ENCODE results near the gene MSH3.
"Not testable (repeated sequence)": the region's sequence is repeated elsewhere in the genome, so short reads cannot be mapped to it uniquely, and the experiment has no call there.

Gene MSH3

DNA sequence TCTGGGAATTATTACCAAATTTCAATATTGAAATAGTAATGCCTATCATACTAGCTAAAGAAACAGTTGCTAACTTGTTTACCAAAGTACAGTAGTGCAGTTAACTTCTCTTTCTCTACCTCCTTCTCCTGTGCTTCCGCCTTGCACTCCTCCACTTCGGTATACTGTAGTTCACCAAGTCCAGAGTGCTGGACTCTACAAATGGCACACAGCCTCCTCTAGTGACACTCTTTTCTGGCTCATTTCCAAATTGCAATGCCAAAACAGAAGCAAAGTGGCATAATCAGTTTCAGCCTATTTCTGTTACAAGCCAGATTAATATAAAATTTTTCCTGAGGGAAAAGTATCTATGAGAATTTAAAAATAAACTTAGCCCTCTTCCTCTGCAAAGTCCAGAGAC is 219.7 kb downstream of the MSH3 start:
- H3K4me2 ChIP-seq (ENCODE audit: low read length) = no peak overlapping the region
- H3K9me2 ChIP-seq (replicated peaks; ENCODE audit: control insufficient read depth, low read length) = no peaks in the 10 kb centered on the region
- no peaks in the 10 kb centered on the region for H4K20me1 ChIP-seq (ENCODE audit: control insufficient read depth, insufficient read depth, low read depth, low read length)
- H3K27me3 ChIP-seq (ENCODE audit: control insufficient read depth, low read length) = no peaks in the 10 kb centered on the region
- H3K4me3 ChIP-seq (ENCODE audit: low read length) = no peak overlapping the region
- no peak for TF ChIP-seq EZH2phosphoT487 (IDR thresholded peaks at IDR 0.05; ENCODE audit: borderline replicate concordance, low read length)
- TF ChIP-seq, protein P1, sequence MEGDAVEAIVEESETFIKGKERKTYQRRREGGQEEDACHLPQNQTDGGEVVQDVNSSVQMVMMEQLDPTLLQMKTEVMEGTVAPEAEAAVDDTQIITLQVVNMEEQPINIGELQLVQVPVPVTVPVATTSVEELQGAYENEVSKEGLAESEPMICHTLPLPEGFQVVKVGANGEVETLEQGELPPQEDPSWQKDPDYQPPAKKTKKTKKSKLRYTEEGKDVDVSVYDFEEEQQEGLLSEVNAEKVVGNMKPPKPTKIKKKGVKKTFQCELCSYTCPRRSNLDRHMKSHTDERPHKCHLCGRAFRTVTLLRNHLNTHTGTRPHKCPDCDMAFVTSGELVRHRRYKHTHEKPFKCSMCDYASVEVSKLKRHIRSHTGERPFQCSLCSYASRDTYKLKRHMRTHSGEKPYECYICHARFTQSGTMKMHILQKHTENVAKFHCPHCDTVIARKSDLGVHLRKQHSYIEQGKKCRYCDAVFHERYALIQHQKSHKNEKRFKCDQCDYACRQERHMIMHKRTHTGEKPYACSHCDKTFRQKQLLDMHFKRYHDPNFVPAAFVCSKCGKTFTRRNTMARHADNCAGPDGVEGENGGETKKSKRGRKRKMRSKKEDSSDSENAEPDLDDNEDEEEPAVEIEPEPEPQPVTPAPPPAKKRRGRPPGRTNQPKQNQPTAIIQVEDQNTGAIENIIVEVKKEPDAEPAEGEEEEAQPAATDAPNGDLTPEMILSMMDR (IDR thresholded peaks at IDR 0.05; ENCODE audit: low read depth, low read length, poor library complexity, severe bottlenecking) = no peak
- H3K4me1 ChIP-seq (ENCODE audit: control insufficient read depth, low read length) = no peaks in the 10 kb centered on the region
- H3K36me3 ChIP-seq (ENCODE audit: control insufficient read depth, low read length) = peaks cover 23% of the 10 kb centered on the region
- no peaks in the 10 kb centered on the region for H3F3A ChIP-seq (ENCODE audit: control insufficient read depth, insufficient read depth)
- H3K9me3 ChIP-seq (ENCODE audit: control insufficient read depth, insufficient read depth, low read length) = no peaks in the 10 kb centered on the region
- H3K27ac ChIP-seq (ENCODE audit: low read depth, low read length) = no peak overlapping the region
- H3K79me2 ChIP-seq (ENCODE audit: control insufficient read depth, low read length) = no peaks in the 10 kb centered on the region

DNA sequence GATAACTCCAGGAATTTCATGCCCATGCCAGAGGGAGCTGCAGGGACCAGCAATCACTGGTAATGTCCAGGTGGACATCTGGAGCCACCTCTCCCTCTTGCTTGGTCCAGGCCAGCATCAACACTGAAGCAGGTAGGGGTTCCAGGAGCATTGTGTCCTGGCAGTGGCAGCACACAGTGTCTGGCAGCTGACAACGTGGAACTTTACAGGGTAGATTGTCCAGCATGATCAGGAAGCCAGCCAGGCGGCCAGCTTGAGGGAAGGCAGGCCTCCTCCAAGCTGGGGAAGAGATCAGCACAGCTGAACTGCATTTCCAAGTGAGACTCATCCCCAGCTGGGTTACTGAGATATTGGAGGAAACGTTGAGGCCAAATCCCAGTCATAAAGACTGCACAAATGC is 223.1 kb downstream of the MSH3 start:
- H3K27ac ChIP-seq (ENCODE audit: low read depth, low read length) = no peak overlapping the region
- peaks cover 23% of the 10 kb centered on the region for H3K36me3 ChIP-seq (ENCODE audit: control insufficient read depth, low read length)
- H3K27me3 ChIP-seq (ENCODE audit: control insufficient read depth, low read length) = no peaks in the 10 kb centered on the region
- H4K20me1 ChIP-seq (ENCODE audit: control insufficient read depth, insufficient read depth, low read depth, low read length) = no peaks in the 10 kb centered on the region
- H3K4me1 ChIP-seq (ENCODE audit: control insufficient read depth, low read length) = no peaks in the 10 kb centered on the region
- H3K4me2 ChIP-seq (ENCODE audit: low read length) = no peak overlapping the region
- H3K9me2 ChIP-seq (replicated peaks; ENCODE audit: control insufficient read depth, low read length) = no peaks in the 10 kb centered on the region
- no peaks in the 10 kb centered on the region for H3K9me3 ChIP-seq (ENCODE audit: control insufficient read depth, insufficient read depth, low read length)
- H3K79me2 ChIP-seq (ENCODE audit: control insufficient read depth, low read length) = no peaks in the 10 kb centered on the region
- H3F3A ChIP-seq (ENCODE audit: control insufficient read depth, insufficient read depth) = no peaks in the 10 kb centered on the region
- H3K4me3 ChIP-seq (ENCODE audit: low read length) = no peak overlapping the region
- TF ChIP-seq, protein P1 (IDR thresholded peaks at IDR 0.05; ENCODE audit: low read depth, low read length, poor library complexity, severe bottlenecking) = no peak
- TF ChIP-seq EZH2phosphoT487 (IDR thresholded peaks at IDR 0.05; ENCODE audit: borderline replicate concordance, low read length) = no peak

DNA sequence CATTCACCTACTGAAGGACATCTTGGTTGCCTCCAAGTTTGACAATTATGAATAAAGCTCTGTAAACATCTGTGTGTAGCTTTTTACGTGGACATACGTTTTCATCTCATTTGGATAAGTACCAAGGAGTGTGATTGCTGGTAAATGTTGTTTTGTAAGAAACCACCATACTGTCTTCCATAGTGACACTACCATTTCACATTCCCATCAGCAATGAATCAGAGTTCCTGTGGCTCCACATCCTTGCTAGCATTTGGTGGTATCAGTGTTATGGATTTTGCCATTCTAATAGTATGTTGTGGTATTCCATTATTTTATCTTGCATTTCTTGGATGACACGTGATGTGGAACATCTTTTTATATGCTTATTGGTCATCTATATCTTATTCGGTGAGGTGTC is 227.3 kb downstream of the MSH3 start:
- no peaks in the 10 kb centered on the region for H4K20me1 ChIP-seq (ENCODE audit: control insufficient read depth, insufficient read depth, low read depth, low read length)
- no peaks in the 10 kb centered on the region for H3K9me3 ChIP-seq (ENCODE audit: control insufficient read depth, insufficient read depth, low read length)
- H3K79me2 ChIP-seq (ENCODE audit: control insufficient read depth, low read length) = no peaks in the 10 kb centered on the region
- no peaks in the 10 kb centered on the region for H3K4me1 ChIP-seq (ENCODE audit: control insufficient read depth, low read length)
- peaks cover 8% of the 10 kb centered on the region; the same call in 1 of the 2 replicates for H3K36me3 ChIP-seq (ENCODE audit: control insufficient read depth, low read length)
- no peaks in the 10 kb centered on the region for H3F3A ChIP-seq (ENCODE audit: control insufficient read depth, insufficient read depth)
- no peak for TF ChIP-seq EZH2phosphoT487 (IDR thresholded peaks at IDR 0.05; ENCODE audit: borderline replicate concordance, low read length)
- TF ChIP-seq, protein P1 (IDR thresholded peaks at IDR 0.05; ENCODE audit: low read depth, low read length, poor library complexity, severe bottlenecking) = no peak
- no peaks in the 10 kb centered on the region for H3K9me2 ChIP-seq (replicated peaks; ENCODE audit: control insufficient read depth, low read length)
- H3K4me2 ChIP-seq (ENCODE audit: low read length) = no peak overlapping the region
- H3K27me3 ChIP-seq (ENCODE audit: control insufficient read depth, low read length) = no peaks in the 10 kb centered on the region
- H3K27ac ChIP-seq (ENCODE audit: low read depth, low read length) = no peak overlapping the region
- no peak overlapping the region for H3K4me3 ChIP-seq (ENCODE audit: low read length)

DNA sequence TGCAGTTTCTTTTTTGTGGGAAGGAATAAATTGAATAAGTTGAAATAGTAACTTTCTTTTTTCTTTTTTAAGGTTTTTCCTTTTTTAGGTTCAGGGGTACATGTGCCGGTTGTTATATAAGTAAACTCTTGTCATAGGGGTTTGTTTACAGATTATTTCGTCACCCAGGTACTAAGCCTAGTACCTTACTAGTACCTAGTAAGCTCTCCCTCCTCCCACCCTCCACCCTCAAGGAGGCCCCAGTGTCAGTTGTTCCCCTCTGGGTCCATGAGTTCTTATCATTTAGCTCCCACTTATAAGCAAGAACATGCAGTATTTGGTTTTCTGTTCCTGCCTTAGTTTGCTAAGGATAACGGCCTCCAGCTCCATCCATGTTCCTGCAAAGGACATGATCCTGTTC is 228.9 kb downstream of the MSH3 start:
- H3K9me3 ChIP-seq (ENCODE audit: control insufficient read depth, insufficient read depth, low read length); H3K4me3 ChIP-seq (ENCODE audit: low read length); H3K27me3 ChIP-seq (ENCODE audit: control insufficient read depth, low read length); H3K9me2 ChIP-seq (replicated peaks; ENCODE audit: control insufficient read depth, low read length); H3K27ac ChIP-seq (ENCODE audit: low read depth, low read length); H3F3A ChIP-seq (ENCODE audit: control insufficient read depth, insufficient read depth); H3K36me3 ChIP-seq (ENCODE audit: control insufficient read depth, low read length); H3K4me1 ChIP-seq (ENCODE audit: control insufficient read depth, low read length); H3K79me2 ChIP-seq (ENCODE audit: control insufficient read depth, low read length); H3K4me2 ChIP-seq (ENCODE audit: low read length); H4K20me1 ChIP-seq (ENCODE audit: control insufficient read depth, insufficient read depth, low read depth, low read length): not testable (repeated sequence)
